Panc1 (cell line): ENCODE measurements around the gene NT5C. TPM values are rescaled to one million over a fixed set of nuclear protein-coding genes. Genes with fewer than 3 reads are reported as not detected.

Source experiments
- ATAC-seq: fragments of 200-7000 bp; cut with Tn5 transposase; 2 replicates; pipeline ENCODE4 v1.9.1; 2020; ENCODE audit warnings: mild to moderate bottlenecking, moderate library complexity
- BruUV-seq: library from RNA; stranded (reverse); fragments of 400-500 nt; replicated peaks from 2 replicates; lab custom pipeline; 2021; lab: Mats Ljungman, UMichigan
- CTCF ChIA-PET: fragments of 300-600 bp; sonication (Branson Sonifier 250); formaldehyde crosslinking; loops from one replicate; lab custom pipeline; 2022; ENCODE audit warnings: antibody characterized with exemption; lab: Charles Lee
- POLR2A ChIA-PET: fragments of 300-600 bp; sonication (Branson Sonifier 250); formaldehyde crosslinking; loops from one replicate; lab custom pipeline; 2022; ENCODE audit warnings: antibody characterized with exemption; lab: Charles Lee
- DNase-seq: peaks from one replicate; pipeline ENCODE4 v3.0.0-alpha.2; 2010; ENCODE audit warnings: low read depth, low spot score
- H3K27ac ChIP-seq: 2 replicates; pipeline ENCODE4 v1.5.1; 2011; ENCODE audit warnings: mild to moderate bottlenecking, low read length, inconsistent platforms
- H3K27me3 ChIP-seq: fragments of 200-500 bp; sonication (Bioruptor generic); 2 replicates; pipeline ENCODE4 v1.6.0; 2014; ENCODE audit warnings: low read length, inconsistent platforms; ENCODE audit not compliant: control insufficient read depth, insufficient read depth
- H3K36me3 ChIP-seq: fragments of 200-500 bp; sonication (Bioruptor generic); 2 replicates; pipeline ENCODE4 v1.5.1; 2014; ENCODE audit warnings: inconsistent platforms, mild to moderate bottlenecking, low read length, moderate library complexity; ENCODE audit not compliant: control insufficient read depth, insufficient read depth
- H3K4me1 ChIP-seq: 2 replicates; pipeline ENCODE4 v1.5.1; 2011; ENCODE audit warnings: inconsistent platforms, mild to moderate bottlenecking, low read length, moderate library complexity; ENCODE audit not compliant: control insufficient read depth, insufficient read depth
- H3K4me3 ChIP-seq, 2 experiments: 2 replicates each; pipeline ENCODE4 v1.5.1; 2011 to 2012; ENCODE audit warnings: low read depth in 2 of 2, low read length in 2 of 2, mild to moderate bottlenecking in 2 of 2, inconsistent platforms in 1 of 2, moderate library complexity in 1 of 2
- H3K9me3 ChIP-seq: fragments of 200-500 bp; sonication (Bioruptor generic); 2 replicates; pipeline ENCODE4 v1.5.1; 2014; ENCODE audit warnings: low read depth, mild to moderate bottlenecking, inconsistent platforms, low read length, moderate library complexity; ENCODE audit not compliant: control insufficient read depth, insufficient read depth
- CTCF ChIP-seq: fragments of 450-650 bp; IDR thresholded peaks from 2 replicates; pipeline ENCODE4 v1.5.1; 2017; ENCODE audit warnings: mild to moderate bottlenecking
- POLR2AphosphoS5 ChIP-seq: IDR thresholded peaks from 2 replicates; pipeline ENCODE4 v1.6.1; 2012; ENCODE audit warnings: mild to moderate bottlenecking, low read depth, low read length, moderate library complexity
- REST ChIP-seq, 2 experiments: IDR thresholded peaks; 2 replicates each; pipeline ENCODE4 v1.6.1; 2011 to 2012; ENCODE audit warnings: low read depth in 2 of 2, control low read depth in 1 of 2, low read length in 1 of 2, mild to moderate bottlenecking in 1 of 2, moderate library complexity in 1 of 2; ENCODE audit not compliant: insufficient read depth in 1 of 2
- SIN3A ChIP-seq: IDR thresholded peaks from 2 replicates; pipeline ENCODE4 v1.6.1; 2012; ENCODE audit warnings: low read depth, mild to moderate bottlenecking, low read length, moderate library complexity, borderline replicate concordance; ENCODE audit not compliant: insufficient read depth
- TCF7L2 ChIP-seq: IDR thresholded peaks from 2 replicates; pipeline ENCODE4 v1.6.1; 2011; ENCODE audit warnings: mild to moderate bottlenecking, low read depth, low read length, inconsistent platforms
- in situ Hi-C: cut with HindIII; loops from 2 replicates; pipeline ENCODE4 v1.10.0; 2016; ENCODE audit warnings: low sequenced_read_pairs, low pct_unique_long_range_greater_than_20kb
- intact Hi-C: fragments of 100-400 bp; cut with micrococcal nuclease; formaldehyde crosslinking; loops from one replicate; pipeline ENCODE4 v1.10.0; 2022; ENCODE audit not compliant: unreplicated experiment
- total RNA-seq: library from RNA; stranded (reverse); gene quantifications from one replicate; pipeline ENCODE4 v1.2.1, GENCODE V29; 2021; ENCODE audit not compliant: unreplicated experiment

NT5C gene
- total RNA-seq, 1 experiment from 2014 or later = 63.4 TPM

- H3K27ac ChIP-seq = no peak overlapping the region
- POLR2A ChIA-PET = interaction anchor here (0.6 kb wide), 1 partner anchor 22 kb away, joined by 4 read pairs; no protein-coding TSS in a partner anchor
- intact Hi-C loops = no loop called here
- CTCF ChIA-PET = interaction anchor here (0.7 kb wide), 2 partner anchors 27 to 61 kb away, joined by 3 to 6 read pairs; no protein-coding TSS in a partner anchor
- BruUV-seq = no TSS peak
- TF ChIP-seq CTCF (no peak), SIN3A (no peak), TCF7L2 (no peak), REST (IDR thresholded peaks at IDR 0.05; ENCODE audit: insufficient read depth in 1 of 2, low read depth in 2 of 2, low read length in 1 of 2) (no peak), POLR2AphosphoS5 (no peak; the same call in 1 of the 2 replicates)
- ATAC-seq (no peak), DNase-seq (no peak)
- no peak overlapping the region for H3K4me3 ChIP-seq
- no peaks in the 10 kb centered on the region for H3K9me3 ChIP-seq
- in situ Hi-C loops = no loop called here
- H3K4me1 ChIP-seq = peaks cover 40% of the 10 kb centered on the region
- H3K27me3 ChIP-seq = no peaks in the 10 kb centered on the region
- peaks cover 3% of the 10 kb centered on the region; the same call in 1 of the 2 replicates for H3K36me3 ChIP-seq
Measured at GRCh38 chr17:75126954-75127353, 4.6 kb downstream of the NT5C start.

- DNase-seq (no peak), ATAC-seq (no peak)
- Histone ChIP-seq H3K4me1 (peaks cover 40% of the 10 kb centered on the region), H3K9me3 (no peaks in the 10 kb centered on the region), H3K4me3 (no peak overlapping the region), H3K36me3 (no peaks in the 10 kb centered on the region; the same call in 1 of the 2 replicates), H3K27me3 (no peaks in the 10 kb centered on the region), H3K27ac (peak overlapping the region; percentile 4; the same call in 1 of the 2 replicates)
- no peak for TF ChIP-seq SIN3A
- TF ChIP-seq REST (IDR thresholded peaks at IDR 0.05; ENCODE audit: insufficient read depth in 1 of 2, low read depth in 2 of 2, low read length in 1 of 2) = no peak
- 0 out of 2 replicates have a peak, but pooled peaks have one; percentile 19 for TF ChIP-seq POLR2AphosphoS5
- BruUV-seq = no TSS peak
- intact Hi-C loops = no loop called here
- ChIA-PET POLR2A (interaction anchor here (0.6 kb wide), 1 partner anchor 8 kb away, joined by 10 read pairs; no protein-coding TSS in a partner anchor), CTCF (interaction anchor here (0.7 kb wide), 1 partner anchor 46 kb away, joined by 3 read pairs; no protein-coding TSS in a partner anchor)
- in situ Hi-C loops = no loop called here
Measured at GRCh38 chr17:75125984-75126383, 5.6 kb downstream of the NT5C start.
